Endothelial cell of umbilical vein (primary cell): ENCODE data around the gene RNASET2.
"Not testable (repeated sequence)": the region's sequence is repeated elsewhere in the genome, so short reads cannot be mapped to it uniquely, and the experiment has no call there.

Experiments used
- CTCF ChIP-seq, 2 donors: IDR thresholded peaks; 1 replicate in 1 of 2; 2 replicates in 1 of 2; pipeline ENCODE4 v1.5.1; 2011; ENCODE audit warnings: low read length in 2 of 2, mild to moderate bottlenecking in 2 of 2, moderate library complexity in 2 of 2, control low read depth in 1 of 2, inconsistent platforms in 1 of 2, low read depth in 1 of 2; ENCODE audit not compliant: insufficient read depth in 1 of 2; ENCODE audit errors: extremely low read depth in 1 of 2
- EZH2 ChIP-seq: IDR thresholded peaks from 2 replicates; pipeline ENCODE4 v1.6.1; 2012; ENCODE audit warnings: borderline replicate concordance, low read depth, mild to moderate bottlenecking, moderate library complexity, low read length, inconsistent platforms; ENCODE audit not compliant: severe bottlenecking
- FOS ChIP-seq: IDR thresholded peaks from 2 replicates; pipeline ENCODE4 v1.6.1; 2011; ENCODE audit warnings: mild to moderate bottlenecking, low read length, moderate library complexity, borderline replicate concordance; ENCODE audit not compliant: insufficient read depth
- GATA2 ChIP-seq: IDR thresholded peaks from 2 replicates; pipeline ENCODE4 v1.7.0; 2011; ENCODE audit warnings: low read depth, mild to moderate bottlenecking, moderate library complexity, mixed read lengths, low read length; ENCODE audit not compliant: insufficient read length, insufficient read depth
- JUN ChIP-seq: IDR thresholded peaks from 2 replicates; pipeline ENCODE4 v1.6.1; 2011; ENCODE audit warnings: borderline replicate concordance, low read depth; ENCODE audit not compliant: insufficient read length, insufficient read depth
- MAX ChIP-seq: IDR thresholded peaks from 2 replicates; pipeline ENCODE4 v1.6.1; 2011; ENCODE audit not compliant: insufficient read depth, insufficient read length
- MYC ChIP-seq: IDR thresholded peaks from one replicate; pipeline ENCODE4 v1.6.1; 2011; ENCODE audit warnings: mild to moderate bottlenecking, low read depth, low read length
- POLR2A ChIP-seq: IDR thresholded peaks from 2 replicates; pipeline ENCODE4 v1.6.1; 2012; ENCODE audit warnings: low read depth, mild to moderate bottlenecking, control low read depth, low read length
- POLR2AphosphoS5 ChIP-seq: IDR thresholded peaks from 2 replicates; pipeline ENCODE4 v1.6.1; 2012; ENCODE audit warnings: low read depth, mild to moderate bottlenecking, control low read depth, low read length, moderate library complexity; ENCODE audit not compliant: insufficient read depth

- TF ChIP-seq CTCF (IDR thresholded peaks at IDR 0.05; ENCODE audit: extremely low read depth in 1 of 2, insufficient read depth in 1 of 2, low read depth in 1 of 2, low read length in 2 of 2); POLR2A; MAX; FOS; MYC; POLR2AphosphoS5; EZH2; GATA2; JUN: not testable (repeated sequence)
Measured at GRCh38 chr6:166886773-166887172, 69.6 kb downstream of the RNASET2 start.
